GM18520 (cell line): Measurements from ENCODE around the gene MED12.

Experiments used
- ATAC-seq: cut with Tn5 transposase; IDR thresholded peaks from one replicate; pipeline ENCODE4 v1.9.1; 2021; ENCODE audit not compliant: unreplicated experiment

MED12 gene

DNA sequence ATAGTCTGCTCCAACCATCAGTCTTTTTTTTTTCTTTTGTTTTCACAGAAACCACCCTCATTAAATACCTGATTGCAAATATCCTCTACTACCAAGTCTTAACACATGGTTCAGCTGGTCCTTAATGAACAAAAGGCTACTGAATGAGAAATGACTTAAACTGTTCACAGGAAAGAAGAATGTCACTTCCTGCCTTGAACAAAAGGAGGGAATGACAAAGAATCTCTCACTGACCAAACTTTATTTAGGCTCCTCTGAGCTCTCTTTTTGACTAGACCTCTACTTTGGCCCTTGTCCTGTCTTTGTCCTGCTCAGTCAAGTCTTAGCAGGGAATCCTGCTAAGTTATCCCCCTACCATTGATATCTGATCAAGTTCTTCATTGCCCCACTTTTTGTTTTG lies 72.9 kb downstream of the MED12 start:
- ATAC-seq = no peak
